Measurements from ENCODE around the gene RMND5A. TPM values are rescaled to one million over a fixed set of nuclear protein-coding genes. Genes with fewer than 3 reads are reported as not detected.

Gene RMND5A
- total RNA-seq, 1 donor from 2014 or later = 28.5 TPM

GRCh38 chr2:86750240-86750839 is 30.2 kb downstream of the RMND5A start:
- Histone ChIP-seq H3K36me3 (peaks cover 25% of the 10 kb centered on the region), H3K27ac (no peak overlapping the region), H3K9me3 (no peaks in the 10 kb centered on the region), H3K4me1 (no peaks in the 10 kb centered on the region), H3K27me3 (no peaks in the 10 kb centered on the region), H3K4me3 (no peak overlapping the region)
- ATAC-seq = no peak
- no peak for TF ChIP-seq CTCF (IDR thresholded peaks at IDR 0.05)
- intact Hi-C loops (cut with DNase I) = no loop called here
- no peak for DNase-seq

GRCh38 chr2:86751778-86752177 is 31.7 kb downstream of the RMND5A start:
- H3K4me3 ChIP-seq = no peak overlapping the region
- TF ChIP-seq CTCF (IDR thresholded peaks at IDR 0.05) = no peak
- no peak overlapping the region for H3K27ac ChIP-seq
- ATAC-seq (no peak), DNase-seq (no peak)
- peaks cover 25% of the 10 kb centered on the region for H3K36me3 ChIP-seq
- no peaks in the 10 kb centered on the region for H3K9me3 ChIP-seq
- H3K4me1 ChIP-seq = no peaks in the 10 kb centered on the region
- H3K27me3 ChIP-seq = no peaks in the 10 kb centered on the region
- intact Hi-C loops (cut with DNase I) = no loop called here

GRCh38 chr2:86752934-86753333 is 32.8 kb downstream of the RMND5A start:
- DNase-seq = no peak
- no peaks in the 10 kb centered on the region for H3K9me3 ChIP-seq
- H3K36me3 ChIP-seq = peaks cover 25% of the 10 kb centered on the region
- no peak overlapping the region for H3K4me3 ChIP-seq
- H3K27ac ChIP-seq = no peak overlapping the region
- no peaks in the 10 kb centered on the region for H3K27me3 ChIP-seq
- TF ChIP-seq CTCF (IDR thresholded peaks at IDR 0.05) = no peak
- no peaks in the 10 kb centered on the region for H3K4me1 ChIP-seq
- ATAC-seq = no peak
- intact Hi-C loops (cut with DNase I) = no loop called here

- no peak overlapping the region for H3K27ac ChIP-seq
- intact Hi-C loops (cut with DNase I) = no loop called here
- H3K4me1 ChIP-seq = no peaks in the 10 kb centered on the region
- H3K36me3 ChIP-seq = peaks cover 25% of the 10 kb centered on the region
- no peak overlapping the region for H3K4me3 ChIP-seq
- H3K9me3 ChIP-seq = no peaks in the 10 kb centered on the region
- ATAC-seq = no peak
- no peaks in the 10 kb centered on the region for H3K27me3 ChIP-seq
- DNase-seq = no peak
- no peak for TF ChIP-seq CTCF (IDR thresholded peaks at IDR 0.05)
Measured at GRCh38 chr2:86753606-86754005, 33.5 kb downstream of the RMND5A start.

- no peaks in the 10 kb centered on the region for H3K27me3 ChIP-seq
- intact Hi-C loops (cut with DNase I) = no loop called here
- no peaks in the 10 kb centered on the region for H3K9me3 ChIP-seq
- no peak overlapping the region for H3K27ac ChIP-seq
- no peak overlapping the region for H3K4me3 ChIP-seq
- H3K36me3 ChIP-seq = peaks cover 9% of the 10 kb centered on the region
- DNase-seq = no peak
- ATAC-seq = no peak
- H3K4me1 ChIP-seq = no peaks in the 10 kb centered on the region
- TF ChIP-seq CTCF (IDR thresholded peaks at IDR 0.05) = no peak
Measured at GRCh38 chr2:86758405-86758804, 38.3 kb downstream of the RMND5A start.

GRCh38 chr2:86760371-86760770 is 40.3 kb downstream of the RMND5A start:
- Histone ChIP-seq H3K27me3 (no peaks in the 10 kb centered on the region), H3K4me3 (no peak overlapping the region), H3K36me3 (no peaks in the 10 kb centered on the region), H3K9me3 (no peaks in the 10 kb centered on the region), H3K27ac (no peak overlapping the region), H3K4me1 (no peaks in the 10 kb centered on the region)
- intact Hi-C loops (cut with DNase I) = no loop called here
- TF ChIP-seq CTCF (IDR thresholded peaks at IDR 0.05) = no peak
- DNase-seq (no peak), ATAC-seq (no peak)

All from upper lobe of right lung (tissue), 1 donor.